HCT116 (cell line): Measurements from ENCODE around the gene EIF6. TPM values are rescaled to one million over a fixed set of nuclear protein-coding genes. Genes with fewer than 3 reads are reported as not detected.

ENCODE experiments used
- ATAC-seq: fragments of 200-7000 bp; cut with Tn5 transposase; 2 replicates; pipeline ENCODE4 v1.9.1; 2020; ENCODE audit warnings: mild to moderate bottlenecking, moderate library complexity
- BruUV-seq: library from RNA; stranded (reverse); fragments of 400-500 nt; replicated peaks from 2 replicates; lab custom pipeline; 2021; lab: Mats Ljungman, UMichigan
- CTCF ChIA-PET: fragments of 300-600 bp; sonication (Branson Sonifier 250); formaldehyde crosslinking; loops from one replicate; lab custom pipeline; 2021; ENCODE audit warnings: antibody characterized with exemption; lab: Charles Lee
- POLR2A ChIA-PET: fragments of 300-600, 350-600 bp; sonication (Branson Sonifier 250); formaldehyde crosslinking; loops from one replicate; lab custom pipeline; 2021; ENCODE audit warnings: antibody characterized with exemption; lab: Charles Lee
- RAD21 ChIA-PET, 2 experiments: fragments of 300-600 bp; sonication (Branson Sonifier 250); formaldehyde crosslinking; loops; one replicate each; lab custom pipeline; 2023; ENCODE audit warnings: low total read pairs in 2 of 2; ENCODE audit not compliant: uncharacterized antibody in 2 of 2, unreplicated experiment in 2 of 2, low non-redundant PET in 1 of 2; lab: Charles Lee
- DNase-seq: peaks from one replicate; pipeline ENCODE4 v3.0.0-alpha.2; 2010; ENCODE audit warnings: low read depth, low spot score
- H2AFZ ChIP-seq: fragments of 200-600 bp; shearing (Covaris generic), sonication (generic); 2 replicates; pipeline ENCODE4 v1.6.1; 2017; ENCODE audit warnings: low read depth, mixed run types, mixed read lengths, antibody characterized with exemption, low read length; ENCODE audit not compliant: poor library complexity, severe bottlenecking
- H3K27ac ChIP-seq: 2 replicates; pipeline ENCODE4 v1.5.1; 2012; ENCODE audit warnings: low read depth, low read length
- H3K27me3 ChIP-seq: fragments of 200-600 bp; sonication (generic); 2 replicates; pipeline ENCODE4 v1.6.1; 2016; ENCODE audit warnings: mixed run types, low read length, mixed read lengths; ENCODE audit not compliant: insufficient read depth
- H3K36me3 ChIP-seq, 2 experiments: fragments of 200-500 bp in 1 of 2; fragments of 200-600 bp in 1 of 2; sonication (Bioruptor generic) in 1 of 2; sonication (generic) in 1 of 2; 2 replicates each; pipeline versions ENCODE4 v1.5.1 to v1.6.1; 2014 to 2016; ENCODE audit warnings: low read length in 2 of 2, inconsistent platforms in 1 of 2, mixed read lengths in 1 of 2, mixed run types in 1 of 2; ENCODE audit not compliant: insufficient read depth in 2 of 2, control insufficient read depth in 1 of 2
- H3K4me1 ChIP-seq, 2 experiments: fragments of 200-600 bp in 1 of 2; sonication (generic) in 1 of 2; 2 replicates each; pipeline versions ENCODE4 v1.5.1 to v1.6.1; 2012 to 2017; ENCODE audit warnings: low read length in 2 of 2, inconsistent platforms in 1 of 2, mild to moderate bottlenecking in 1 of 2, mixed read lengths in 1 of 2, mixed run types in 1 of 2, moderate library complexity in 1 of 2; ENCODE audit not compliant: insufficient read depth in 2 of 2, control insufficient read depth in 1 of 2
- H3K4me2 ChIP-seq: fragments of 200-600 bp; sonication (generic); 2 replicates; pipeline ENCODE4 v1.6.1; 2017; ENCODE audit warnings: mixed run types, low read length, mixed read lengths
- H3K4me3 ChIP-seq, 2 experiments: fragments of 200-600 bp in 1 of 2; sonication (generic) in 1 of 2; replicated peaks in 1 of 2; 2 replicates each; pipeline ENCODE4 v1.5.1; 2011 to 2016; ENCODE audit warnings: low read length in 2 of 2, control low read depth in 1 of 2, low read depth in 1 of 2, mild to moderate bottlenecking in 1 of 2, mixed read lengths in 1 of 2, mixed run types in 1 of 2
- H3K79me2 ChIP-seq: fragments of 200-600 bp; sonication (generic); 2 replicates; pipeline ENCODE4 v1.6.1; 2017; ENCODE audit warnings: mild to moderate bottlenecking, mixed run types, low read length, moderate library complexity, mixed read lengths; ENCODE audit not compliant: insufficient read depth
- H3K9ac ChIP-seq: fragments of 200-600 bp; sonication (generic); 2 replicates; pipeline ENCODE4 v1.6.1; 2016; ENCODE audit warnings: low read length, mixed read lengths
- H3K9me2 ChIP-seq: fragments of 200-600 bp; sonication (generic), shearing (Covaris generic); 2 replicates; pipeline ENCODE4 v1.6.1; 2017; ENCODE audit warnings: mixed run types, mild to moderate bottlenecking, moderate library complexity; ENCODE audit not compliant: insufficient read depth
- H3K9me3 ChIP-seq, 2 experiments: fragments of 200-500 bp in 1 of 2; fragments of 200-600 bp in 1 of 2; sonication (Bioruptor generic) in 1 of 2; sonication (generic) in 1 of 2; 2 replicates each; pipeline ENCODE4 v1.6.1; 2014 to 2017; ENCODE audit warnings: low read length in 2 of 2, mixed read lengths in 2 of 2, inconsistent platforms in 1 of 2, low read depth in 1 of 2, mild to moderate bottlenecking in 1 of 2, mixed run types in 1 of 2, moderate library complexity in 1 of 2; ENCODE audit not compliant: control insufficient read depth in 1 of 2, insufficient read depth in 1 of 2
- H4K20me1 ChIP-seq: fragments of 200-600 bp; sonication (generic), shearing (Covaris generic); 2 replicates; pipeline ENCODE4 v1.6.1; 2017; ENCODE audit warnings: mixed run types, mild to moderate bottlenecking, moderate library complexity; ENCODE audit not compliant: insufficient read depth
- CBX3 ChIP-seq: IDR thresholded peaks from 2 replicates; pipeline ENCODE4 v1.6.1; 2012; ENCODE audit warnings: low read depth
- FOSL1 ChIP-seq: IDR thresholded peaks from 2 replicates; pipeline ENCODE4 v1.6.1; 2012; ENCODE audit warnings: low read depth
- JUND ChIP-seq: IDR thresholded peaks from 2 replicates; pipeline ENCODE4 v1.6.1; 2012
- MAX ChIP-seq: IDR thresholded peaks from 2 replicates; pipeline ENCODE4 v1.6.1; 2012
- POLR2A ChIP-seq: IDR thresholded peaks from 2 replicates; pipeline ENCODE4 v1.7.0; 2011; ENCODE audit warnings: borderline replicate concordance; ENCODE audit not compliant: insufficient read depth, insufficient read length; ENCODE audit errors: extremely low read depth
- POLR2AphosphoS5 ChIP-seq: IDR thresholded peaks from 2 replicates; pipeline ENCODE4 v1.6.1; 2011; ENCODE audit warnings: mild to moderate bottlenecking, low read depth, low read length, moderate library complexity
- RAD21 ChIP-seq: IDR thresholded peaks from 2 replicates; pipeline ENCODE4 v1.6.1; 2012; ENCODE audit warnings: low read depth, mild to moderate bottlenecking
- REST ChIP-seq: IDR thresholded peaks from 2 replicates; pipeline ENCODE4 v1.6.1; 2012; ENCODE audit warnings: low read depth
- SIN3A ChIP-seq: IDR thresholded peaks from 2 replicates; pipeline ENCODE4 v1.6.1; 2012; ENCODE audit warnings: low read depth
- SP1 ChIP-seq: IDR thresholded peaks from 2 replicates; pipeline ENCODE4 v1.6.1; 2012; ENCODE audit warnings: low read depth
- SRF ChIP-seq: IDR thresholded peaks from 2 replicates; pipeline ENCODE4 v1.6.1; 2012; ENCODE audit warnings: low read depth
- ZBTB33 ChIP-seq: IDR thresholded peaks from 2 replicates; pipeline ENCODE4 v1.6.1; 2011; ENCODE audit warnings: mild to moderate bottlenecking, low read length, moderate library complexity; ENCODE audit not compliant: insufficient replicate concordance; ENCODE audit errors: extremely low read depth
- ZNF274 ChIP-seq: fragments of 200-500 bp; sonication (Bioruptor generic); IDR thresholded peaks from 2 replicates; pipeline ENCODE4 v1.6.1; 2014; ENCODE audit warnings: mild to moderate bottlenecking, low read depth, low read length, inconsistent platforms
- intact Hi-C: fragments of 100-400 bp; cut with micrococcal nuclease; formaldehyde crosslinking; loops from 2 replicates; pipeline ENCODE4 v1.10.0; 2022
- total RNA-seq: library from RNA; stranded (reverse); gene quantifications from one replicate; pipeline ENCODE4 v1.2.1, GENCODE V29; 2021; ENCODE audit not compliant: unreplicated experiment
- TF ChIP-seq, protein P1 (sequence below): IDR thresholded peaks from 2 replicates; pipeline ENCODE4 v1.6.1; 2012

Gene EIF6
- total RNA-seq, 1 experiment from 2014 or later = 209 TPM

- ChIA-PET RAD21 (no interaction called here), CTCF (interaction anchor here (0.6 kb wide), 1 partner anchor 178 kb away, joined by 4 read pairs; no protein-coding TSS in a partner anchor), POLR2A (no interaction called here)
- DNase-seq (no peak), ATAC-seq (no peak)
- Histone ChIP-seq H3K9me2 (no peaks in the 10 kb centered on the region), H3K9me3 (no peaks in the 10 kb centered on the region), H3K4me1 (no peaks in the 10 kb centered on the region), H3K36me3 (no peaks in the 10 kb centered on the region), H3K4me3 (no peak overlapping the region), H3K9ac (no peak overlapping the region), H3K79me2 (no peaks in the 10 kb centered on the region), H3K27me3 (no peaks in the 10 kb centered on the region), H4K20me1 (no peaks in the 10 kb centered on the region), H3K27ac (no peak overlapping the region), H2AFZ (no peak overlapping the region), H3K4me2 (no peak overlapping the region)
- no peak for TF ChIP-seq MAX
- TF ChIP-seq POLR2AphosphoS5 = no peak
- TF ChIP-seq, protein P1, sequence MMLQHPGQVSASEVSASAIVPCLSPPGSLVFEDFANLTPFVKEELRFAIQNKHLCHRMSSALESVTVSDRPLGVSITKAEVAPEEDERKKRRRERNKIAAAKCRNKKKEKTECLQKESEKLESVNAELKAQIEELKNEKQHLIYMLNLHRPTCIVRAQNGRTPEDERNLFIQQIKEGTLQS = no peak
- TF ChIP-seq SIN3A = no peak
- TF ChIP-seq RAD21 = no peak
- TF ChIP-seq JUND = no peak
- no peak for TF ChIP-seq SRF
- intact Hi-C loops = no loop called here
- BruUV-seq = no TSS peak
These were observed 27.2 kb downstream of the EIF6 start for GRCh38 chr20:35257175-35257909.

- ChIA-PET RAD21 (no interaction called here), POLR2A (no interaction called here), CTCF (interaction anchor here (1.0 to 1.6 kb wide), 2 partner anchors 9 to 110 kb away, joined by 3 to 4 read pairs; no protein-coding TSS in a partner anchor)
- no peak overlapping the region for H3K9ac ChIP-seq
- peaks cover 0 to 3% of the 10 kb centered on the region in 2 experiments; a peak in 1 of 4 replicates for H3K4me1 ChIP-seq
- TF ChIP-seq RAD21 = no peak
- no peak for TF ChIP-seq JUND
- TF ChIP-seq CBX3 = no peak
- TF ChIP-seq FOSL1 = no peak
- no peak for TF ChIP-seq ZBTB33
- no peak for TF ChIP-seq SP1
- TF ChIP-seq ZNF274 = no peak
- TF ChIP-seq REST = no peak
- TF ChIP-seq POLR2A = no peak
- ATAC-seq (no peak), DNase-seq (no peak)
- H2AFZ ChIP-seq = no peak overlapping the region
- intact Hi-C loops = no loop called here
- H3K36me3 ChIP-seq = no peaks in the 10 kb centered on the region
- H3K9me2 ChIP-seq = no peaks in the 10 kb centered on the region
- no peaks in the 10 kb centered on the region for H3K9me3 ChIP-seq
- H3K4me2 ChIP-seq = no peak overlapping the region
- no peak overlapping the region for H3K4me3 ChIP-seq
- BruUV-seq = no TSS peak
- H4K20me1 ChIP-seq = no peaks in the 10 kb centered on the region
- H3K79me2 ChIP-seq = no peaks in the 10 kb centered on the region
- no peak overlapping the region for H3K27ac ChIP-seq
- H3K27me3 ChIP-seq = no peaks in the 10 kb centered on the region
These were observed 30.0 kb downstream of the EIF6 start for GRCh38 chr20:35254448-35254999.
